ENCODE measurements around the gene UTF1.
"Not testable (repeated sequence)": the region's sequence is repeated elsewhere in the genome, so short reads cannot be mapped to it uniquely, and the experiment has no call there.

UTF1 gene

DNA sequence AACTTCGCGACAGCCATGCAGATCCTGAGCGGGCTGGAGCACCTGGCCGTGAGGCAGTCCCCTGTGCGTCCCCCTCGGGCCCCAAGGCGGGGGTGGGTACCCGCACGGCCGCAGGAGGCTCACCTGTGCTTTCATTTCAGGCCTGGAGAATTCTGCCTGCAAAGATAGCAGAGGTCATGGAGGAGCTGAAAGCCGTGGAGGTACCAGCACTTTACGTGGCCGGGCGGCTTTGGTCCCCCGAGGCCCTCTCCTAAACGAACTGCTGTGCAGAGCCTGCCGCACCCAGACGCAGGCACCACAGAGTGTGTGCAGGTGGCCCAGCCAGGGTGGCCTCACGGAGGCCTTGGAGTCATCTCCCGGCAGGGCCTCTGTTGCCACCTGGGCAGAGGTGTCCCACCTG lies 11.1 kb upstream of the UTF1 start:
- Histone ChIP-seq H3K27me3 (ENCODE audit: insufficient read depth, low read depth) (peaks cover 21% of the 10 kb centered on the region), H3K9ac (no peak overlapping the region), H3K36me3 (ENCODE audit: insufficient read depth) (no peaks in the 10 kb centered on the region), H3K4me2 (no peak overlapping the region), H3K79me2 (ENCODE audit: insufficient read depth, low read depth) (no peaks in the 10 kb centered on the region), H3K4me1 (ENCODE audit: low read depth, poor library complexity, severe bottlenecking) (no peaks in the 10 kb centered on the region), H3K4me3 (IDR thresholded peaks at IDR 0.05; ENCODE audit: insufficient read depth, low read depth, low read length) (no peak overlapping the region), H4K20me1 (ENCODE audit: insufficient read depth) (no peaks in the 10 kb centered on the region), H2AFZ (ENCODE audit: low read depth) (no peak overlapping the region), H3K27ac (no peak overlapping the region)
- no peak for TF ChIP-seq CTCF (conservative IDR thresholded peaks at IDR 0.05; ENCODE audit: low read depth, low read length)

DNA sequence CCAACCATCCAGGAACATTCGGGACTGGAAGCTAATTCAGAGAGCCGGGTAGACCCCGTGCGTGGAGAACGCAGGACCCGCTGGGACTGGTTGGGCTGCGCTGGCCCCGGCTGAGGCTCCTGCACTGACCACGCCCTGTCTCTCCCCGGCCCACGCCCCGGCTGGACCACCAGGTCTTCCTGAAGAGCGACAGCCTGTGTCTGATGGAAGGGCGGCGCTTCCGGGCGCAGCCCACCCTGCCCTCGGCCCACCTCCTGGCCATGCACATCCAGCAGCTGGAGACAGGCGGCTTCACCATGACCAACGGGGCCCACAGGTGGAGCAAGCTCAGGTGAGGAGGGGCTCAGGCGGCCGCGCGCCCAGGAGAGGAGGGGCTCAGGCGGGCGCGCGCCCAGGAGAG lies 10.2 kb upstream of the UTF1 start:
- H3K4me2 ChIP-seq = no peak overlapping the region
- no peak overlapping the region for H3K4me3 ChIP-seq (IDR thresholded peaks at IDR 0.05; ENCODE audit: insufficient read depth, low read depth, low read length)
- H3K4me1 ChIP-seq (ENCODE audit: low read depth, poor library complexity, severe bottlenecking) = no peaks in the 10 kb centered on the region
- peaks cover 30% of the 10 kb centered on the region for H3K27me3 ChIP-seq (ENCODE audit: insufficient read depth, low read depth)
- no peak for TF ChIP-seq CTCF (conservative IDR thresholded peaks at IDR 0.05; ENCODE audit: low read depth, low read length)
- no peaks in the 10 kb centered on the region for H4K20me1 ChIP-seq (ENCODE audit: insufficient read depth)
- no peak overlapping the region for H2AFZ ChIP-seq (ENCODE audit: low read depth)
- no peak overlapping the region for H3K9ac ChIP-seq
- no peaks in the 10 kb centered on the region for H3K36me3 ChIP-seq (ENCODE audit: insufficient read depth)
- H3K27ac ChIP-seq = no peak overlapping the region
- no peaks in the 10 kb centered on the region for H3K79me2 ChIP-seq (ENCODE audit: insufficient read depth, low read depth)

GRCh38 chr10:133221331-133221730 lies 8.7 kb upstream of the UTF1 start:
- no peak overlapping the region for H2AFZ ChIP-seq (ENCODE audit: low read depth)
- TF ChIP-seq CTCF (conservative IDR thresholded peaks at IDR 0.05; ENCODE audit: low read depth, low read length) = no peak
- peaks cover 39% of the 10 kb centered on the region for H3K27me3 ChIP-seq (ENCODE audit: insufficient read depth, low read depth)

DNA sequence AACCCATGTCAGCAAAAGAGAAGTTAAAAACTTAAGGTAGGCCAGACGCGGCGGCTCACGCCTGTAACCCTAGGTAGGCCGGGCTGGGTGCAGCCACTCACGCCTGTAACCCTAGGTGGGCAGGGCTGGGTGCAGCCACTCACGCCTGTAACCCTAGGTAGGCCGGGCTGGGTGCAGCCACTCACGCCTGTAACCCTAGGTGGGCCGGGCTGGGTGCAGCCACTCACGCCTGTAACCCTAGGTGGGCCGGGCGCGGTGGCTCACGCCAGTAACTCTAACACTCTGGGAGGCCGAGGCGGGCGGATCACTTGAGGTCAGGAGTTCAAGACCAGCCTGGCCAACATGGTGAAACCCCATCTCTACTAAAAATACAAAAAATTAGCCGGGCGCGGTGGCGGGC lies 8.3 kb upstream of the UTF1 start:
- H4K20me1 ChIP-seq (ENCODE audit: insufficient read depth); H3K4me1 ChIP-seq (ENCODE audit: low read depth, poor library complexity, severe bottlenecking); H3K79me2 ChIP-seq (ENCODE audit: insufficient read depth, low read depth); H3K27ac ChIP-seq; H3K4me3 ChIP-seq (IDR thresholded peaks at IDR 0.05; ENCODE audit: insufficient read depth, low read depth, low read length); H2AFZ ChIP-seq (ENCODE audit: low read depth); H3K4me2 ChIP-seq; H3K36me3 ChIP-seq (ENCODE audit: insufficient read depth); H3K9ac ChIP-seq: not testable (repeated sequence)
- peaks cover 41% of the 10 kb centered on the region for H3K27me3 ChIP-seq (ENCODE audit: insufficient read depth, low read depth)

More at GRCh38 chr10:133221331-133221730, 8.7 kb upstream of the UTF1 start:
- Histone ChIP-seq H3K4me3 (IDR thresholded peaks at IDR 0.05; ENCODE audit: insufficient read depth, low read depth, low read length) (no peak overlapping the region), H3K79me2 (ENCODE audit: insufficient read depth, low read depth) (no peaks in the 10 kb centered on the region), H3K36me3 (ENCODE audit: insufficient read depth) (no peaks in the 10 kb centered on the region), H3K4me2 (no peak overlapping the region), H4K20me1 (ENCODE audit: insufficient read depth) (no peaks in the 10 kb centered on the region), H3K4me1 (ENCODE audit: low read depth, poor library complexity, severe bottlenecking) (no peaks in the 10 kb centered on the region), H3K27ac (no peak overlapping the region), H3K9ac (no peak overlapping the region)

DNA sequence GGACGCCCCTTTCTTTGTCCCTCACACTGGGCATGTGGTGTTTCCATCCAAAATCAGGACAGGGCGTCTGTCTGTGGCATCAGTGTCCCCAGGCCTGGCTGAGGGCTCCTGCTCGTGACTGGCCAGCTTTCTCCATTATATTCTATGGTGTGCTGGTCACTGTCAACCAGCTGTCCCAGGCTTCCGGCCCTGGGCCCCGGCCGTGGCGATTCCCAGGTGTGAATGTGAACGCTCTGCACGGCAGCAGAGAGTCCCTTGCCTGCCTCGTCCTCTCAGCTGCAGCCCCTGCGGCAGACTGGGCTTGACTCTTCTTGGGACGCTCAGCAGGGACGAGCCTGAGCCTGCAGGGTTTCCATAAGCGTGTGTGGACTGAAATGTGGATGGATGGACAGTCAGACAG lies 5.9 kb upstream of the UTF1 start:
- no peaks in the 10 kb centered on the region for H3K36me3 ChIP-seq (ENCODE audit: insufficient read depth)
- H3K4me3 ChIP-seq (IDR thresholded peaks at IDR 0.05; ENCODE audit: insufficient read depth, low read depth, low read length) = no peak overlapping the region
- H2AFZ ChIP-seq (ENCODE audit: low read depth) = no peak overlapping the region
- no peak overlapping the region for H3K4me2 ChIP-seq
- no peaks in the 10 kb centered on the region for H3K4me1 ChIP-seq (ENCODE audit: low read depth, poor library complexity, severe bottlenecking)
- H3K27ac ChIP-seq = no peak overlapping the region
- H3K27me3 ChIP-seq (ENCODE audit: insufficient read depth, low read depth) = peaks cover 49% of the 10 kb centered on the region
- H3K79me2 ChIP-seq (ENCODE audit: insufficient read depth, low read depth) = no peaks in the 10 kb centered on the region
- H4K20me1 ChIP-seq (ENCODE audit: insufficient read depth) = no peaks in the 10 kb centered on the region
- no peak overlapping the region for H3K9ac ChIP-seq
- TF ChIP-seq CTCF (conservative IDR thresholded peaks at IDR 0.05; ENCODE audit: low read depth, low read length) = no peak

Data from KMS-11 (cell line).